ENCODE results near the gene TPST1.

TPST1 gene

DNA sequence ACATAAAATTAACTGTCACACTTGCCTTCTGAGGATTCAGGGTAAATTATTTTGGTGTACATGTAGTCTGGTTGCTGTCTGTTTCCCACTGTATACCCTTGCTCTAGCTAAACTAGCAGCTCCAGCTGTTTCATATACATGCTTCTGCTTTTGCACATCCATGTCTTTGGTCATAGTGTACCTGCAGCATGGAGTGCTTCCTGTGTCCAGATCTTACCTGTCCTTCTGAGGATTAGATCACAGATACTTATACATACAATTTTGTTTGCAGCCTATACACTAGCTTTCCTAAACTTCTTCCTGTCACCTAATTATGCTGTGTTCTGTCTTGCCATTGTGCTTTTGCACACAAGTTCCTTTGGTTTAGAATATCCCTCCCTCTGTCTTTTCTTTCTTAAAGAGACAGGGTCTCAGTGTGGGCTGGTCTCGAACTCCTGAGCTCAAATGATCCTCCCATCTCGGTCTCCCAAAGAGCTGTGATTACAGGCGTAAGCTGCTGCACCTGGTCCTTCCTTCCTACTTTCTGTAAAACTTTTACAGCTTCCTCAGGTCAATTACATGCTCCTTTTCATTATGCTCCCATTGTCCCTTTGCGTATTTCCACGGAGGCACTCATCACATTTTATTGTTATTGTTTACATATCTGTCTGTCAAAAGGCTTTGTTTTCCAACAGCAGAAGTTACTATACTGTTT, 33.8 kb downstream of the TPST1 start:
- no peak for DNase-seq (ENCODE audit: low spot score)

DNA sequence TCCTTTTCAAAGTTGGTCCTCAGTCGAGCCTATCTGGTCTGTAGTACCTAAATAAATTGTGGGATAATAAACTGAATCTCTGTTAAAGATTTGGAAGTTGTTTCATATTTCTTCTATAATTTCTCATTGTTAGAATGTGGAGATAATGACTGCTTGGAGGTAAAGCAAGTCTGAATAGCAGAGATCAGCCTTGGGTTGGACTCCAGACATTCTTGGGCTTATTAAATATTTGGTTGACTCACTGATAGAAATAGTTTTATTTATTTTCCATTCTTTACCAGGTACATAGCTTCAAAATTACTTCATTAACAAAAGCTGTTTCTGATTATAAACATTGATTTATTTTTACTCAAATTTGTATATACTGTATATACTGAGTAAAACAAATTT, 34.3 kb downstream of the TPST1 start:
- no peak for DNase-seq (ENCODE audit: low spot score)

DNA sequence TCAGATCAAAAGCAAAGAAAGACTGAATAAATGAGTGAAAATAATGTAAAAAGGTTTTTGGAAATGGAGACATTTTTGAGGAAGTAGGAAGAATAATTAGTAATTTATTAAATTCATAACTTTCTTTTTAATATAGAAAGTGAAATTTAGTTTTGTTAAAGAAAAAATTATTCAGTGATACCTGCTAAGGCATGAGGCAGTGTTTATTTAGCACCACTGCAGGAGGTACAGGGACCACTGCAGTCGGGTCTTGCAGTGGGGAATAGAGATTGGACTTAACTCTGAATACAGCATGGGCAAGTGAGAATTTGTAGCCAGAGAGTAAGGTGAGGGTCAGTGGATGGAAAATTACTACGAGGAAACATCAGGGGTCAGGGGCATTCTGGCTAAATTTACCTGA, 39.9 kb downstream of the TPST1 start:
- DNase-seq (ENCODE audit: low spot score) = no peak

GRCh38 chr7:66246554-66247171, 41.5 kb downstream of the TPST1 start:
- no peak for DNase-seq (ENCODE audit: low spot score)

GRCh38 chr7:66247380-66248078, 42.4 kb downstream of the TPST1 start:
- no peak for DNase-seq (ENCODE audit: low spot score)

DNA sequence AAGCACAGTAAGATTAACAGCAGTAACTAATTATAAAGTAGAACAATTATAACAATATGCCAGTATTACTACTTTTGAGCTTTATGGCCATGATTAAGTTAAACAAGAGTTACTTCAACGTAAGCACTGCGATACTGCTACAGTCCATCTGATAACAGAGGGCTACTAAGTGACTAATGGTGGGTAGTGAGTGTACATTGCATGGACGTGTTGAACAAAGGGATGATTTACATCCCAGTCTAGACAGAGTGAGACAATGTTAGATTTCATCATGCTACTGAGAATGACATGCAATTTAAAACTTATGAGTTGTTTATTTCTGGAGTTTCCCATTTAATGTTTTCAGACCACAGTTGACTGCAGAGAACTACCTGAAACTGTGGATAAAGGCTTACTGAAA, 45.6 kb downstream of the TPST1 start:
- no peak for DNase-seq (ENCODE audit: low spot score)

DNA sequence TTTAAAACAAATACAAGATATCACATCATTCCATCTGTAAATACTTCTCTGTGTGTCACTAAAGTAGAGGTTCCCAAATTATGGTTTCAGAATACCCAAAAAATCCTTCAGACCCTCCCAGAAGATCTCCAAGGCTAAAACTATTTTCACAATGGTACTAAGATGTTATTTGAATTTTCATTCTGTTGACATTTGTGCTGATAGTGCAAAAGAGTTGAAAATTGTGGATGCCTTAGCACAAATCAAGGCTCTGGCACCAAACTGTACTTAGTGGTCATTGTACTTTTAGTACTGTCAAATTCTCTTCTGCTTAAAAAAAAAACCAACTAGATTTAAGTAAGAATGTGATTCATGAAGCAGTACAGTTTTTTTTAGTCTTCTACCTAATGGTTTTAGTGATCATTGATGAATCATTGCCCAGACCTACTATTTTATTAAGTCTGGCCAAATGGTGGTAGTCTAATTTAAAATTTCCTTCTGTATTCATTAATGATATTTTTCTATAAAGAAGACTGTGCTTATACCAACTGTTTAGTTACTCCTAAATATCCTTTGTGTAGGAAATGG, 50.5 kb downstream of the TPST1 start:
- no peak for DNase-seq (ENCODE audit: low spot score)

DNA sequence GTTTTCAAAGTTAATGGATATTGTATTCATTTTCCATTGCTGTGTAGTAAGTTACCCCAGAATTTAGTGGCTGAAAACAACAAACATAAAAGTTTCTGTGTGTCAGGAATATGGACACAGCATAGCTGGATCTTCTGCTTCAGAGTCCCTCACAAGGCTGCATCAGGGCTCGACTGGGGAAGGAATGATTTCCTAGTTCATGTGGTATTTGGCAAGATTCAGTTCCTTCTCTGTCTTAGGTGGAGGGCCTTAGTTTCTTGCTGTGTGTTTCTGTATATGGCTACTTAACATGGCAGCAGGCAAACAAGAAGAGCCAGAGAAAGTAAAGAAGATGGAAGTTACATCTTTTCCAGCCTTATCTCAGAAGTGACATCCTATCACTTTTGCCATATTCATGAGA, 51.1 kb downstream of the TPST1 start:
- DNase-seq (ENCODE audit: low spot score) = no peak

DNA sequence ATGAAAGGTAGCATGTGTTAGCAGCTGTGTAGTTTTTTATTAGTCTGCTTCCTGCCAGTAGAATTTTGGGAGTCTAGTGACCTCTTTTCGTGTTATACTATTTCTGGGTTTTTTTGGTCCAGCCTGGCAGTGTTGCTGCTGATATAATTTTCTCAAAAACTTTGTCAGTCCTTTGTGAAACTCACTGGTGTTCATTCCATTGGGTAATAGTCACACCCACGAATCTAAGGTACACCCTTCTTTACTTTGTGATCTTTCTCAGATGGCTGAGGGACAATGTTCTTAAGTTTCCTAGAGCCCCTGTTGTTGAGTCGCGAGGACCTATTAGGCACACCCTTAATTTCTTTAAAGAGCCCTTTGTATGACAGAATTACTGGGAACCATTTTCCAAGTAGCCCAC, 52.3 kb downstream of the TPST1 start:
- no peak for DNase-seq (ENCODE audit: low spot score)

- no peak for DNase-seq (ENCODE audit: low spot score)
These were observed 53.3 kb downstream of the TPST1 start for GRCh38 chr7:66258409-66258808.

GRCh38 chr7:66261941-66262340, 56.8 kb downstream of the TPST1 start:
- DNase-seq (ENCODE audit: low spot score) = no peak

DNA sequence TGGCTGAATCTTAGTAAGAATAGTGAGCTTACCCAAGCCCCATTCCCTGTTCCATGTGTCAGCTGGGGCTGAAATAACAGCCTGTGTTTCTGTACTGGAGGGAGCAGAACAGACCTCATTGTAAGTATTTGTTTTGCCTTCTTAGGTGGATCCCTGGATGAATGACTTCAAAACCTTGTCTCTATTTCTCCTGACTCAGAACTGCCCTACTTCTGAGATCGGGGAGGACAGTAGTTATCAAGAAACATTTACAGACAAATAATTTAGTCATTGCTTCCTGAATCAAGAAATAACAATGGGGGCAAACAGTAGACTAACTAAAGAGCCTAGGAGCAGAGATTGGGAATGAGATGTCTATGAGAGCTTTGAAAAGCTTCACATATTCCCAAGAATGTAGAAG, 58.8 kb downstream of the TPST1 start:
- no peak for DNase-seq (ENCODE audit: low spot score)

GRCh38 chr7:66265566-66265965, 60.4 kb downstream of the TPST1 start:
- peak; percentile 62 for DNase-seq (ENCODE audit: low spot score)

GRCh38 chr7:66267249-66267648, 62.1 kb downstream of the TPST1 start:
- no peak for DNase-seq (ENCODE audit: low spot score)

GRCh38 chr7:66269978-66270377, 64.8 kb downstream of the TPST1 start:
- DNase-seq (ENCODE audit: low spot score) = no peak

DNA sequence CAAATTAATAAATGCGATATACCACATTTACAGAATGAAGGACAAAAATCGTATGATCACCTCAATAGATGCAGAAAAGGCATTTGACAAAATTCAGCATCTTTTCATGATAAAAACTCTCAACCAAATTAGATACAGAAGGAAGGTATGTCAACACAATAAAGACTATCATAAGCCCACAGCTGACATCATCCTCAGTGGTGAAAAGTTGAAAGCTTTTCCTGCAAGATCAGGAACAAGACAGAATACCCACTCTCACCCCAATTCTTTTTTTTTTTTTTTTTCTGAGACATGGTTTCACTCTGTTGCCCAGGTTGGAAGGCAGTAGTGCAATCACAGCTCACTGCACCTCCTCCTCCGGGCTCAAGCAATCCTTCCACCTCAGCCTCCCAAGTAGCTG, 67.2 kb downstream of the TPST1 start:
- no peak for DNase-seq (ENCODE audit: low spot score)

- no peak for DNase-seq (ENCODE audit: low spot score)
These were observed 71.2 kb downstream of the TPST1 start for GRCh38 chr7:66276363-66276762.

DNA sequence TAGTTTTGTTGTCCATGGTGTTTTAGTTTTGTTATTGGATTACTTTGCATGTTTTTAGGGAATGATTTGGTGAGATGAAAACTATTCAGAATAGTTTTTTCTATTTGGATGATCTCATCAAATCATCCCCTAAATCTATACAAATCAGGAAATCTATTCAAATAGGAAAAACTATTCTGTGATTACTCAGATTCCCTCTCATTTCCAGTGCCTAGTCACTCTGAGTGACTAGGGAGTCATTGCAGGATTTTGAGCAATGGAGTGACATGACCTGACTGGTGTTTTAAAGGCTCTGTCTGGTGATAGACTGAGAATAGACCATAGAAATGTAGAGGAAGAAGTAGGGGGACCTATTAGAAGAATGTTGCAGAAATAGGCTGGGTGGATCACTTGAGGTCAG, 72.4 kb downstream of the TPST1 start:
- no peak for DNase-seq (ENCODE audit: low spot score)

DNA sequence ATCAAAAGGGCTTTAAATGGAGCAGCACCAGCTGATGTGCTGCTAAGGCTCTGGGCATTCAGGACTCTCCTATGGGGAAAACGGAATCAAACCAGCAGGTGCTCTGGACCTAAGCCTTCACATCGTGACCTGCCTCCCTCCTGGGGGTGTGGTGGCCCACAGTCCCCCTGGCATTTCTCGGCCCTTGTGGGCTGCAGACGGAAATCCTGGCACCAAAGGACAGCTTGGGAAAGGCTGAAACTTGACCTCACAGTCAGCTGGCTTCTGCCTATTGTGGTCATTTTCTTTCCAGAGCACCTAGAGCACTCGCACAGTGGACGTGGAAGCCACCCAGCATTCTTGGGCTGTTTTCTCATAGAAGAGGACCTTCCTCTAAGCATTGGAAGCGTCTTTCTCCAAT, 74.8 kb downstream of the TPST1 start:
- DNase-seq (ENCODE audit: low spot score) = no peak

DNA sequence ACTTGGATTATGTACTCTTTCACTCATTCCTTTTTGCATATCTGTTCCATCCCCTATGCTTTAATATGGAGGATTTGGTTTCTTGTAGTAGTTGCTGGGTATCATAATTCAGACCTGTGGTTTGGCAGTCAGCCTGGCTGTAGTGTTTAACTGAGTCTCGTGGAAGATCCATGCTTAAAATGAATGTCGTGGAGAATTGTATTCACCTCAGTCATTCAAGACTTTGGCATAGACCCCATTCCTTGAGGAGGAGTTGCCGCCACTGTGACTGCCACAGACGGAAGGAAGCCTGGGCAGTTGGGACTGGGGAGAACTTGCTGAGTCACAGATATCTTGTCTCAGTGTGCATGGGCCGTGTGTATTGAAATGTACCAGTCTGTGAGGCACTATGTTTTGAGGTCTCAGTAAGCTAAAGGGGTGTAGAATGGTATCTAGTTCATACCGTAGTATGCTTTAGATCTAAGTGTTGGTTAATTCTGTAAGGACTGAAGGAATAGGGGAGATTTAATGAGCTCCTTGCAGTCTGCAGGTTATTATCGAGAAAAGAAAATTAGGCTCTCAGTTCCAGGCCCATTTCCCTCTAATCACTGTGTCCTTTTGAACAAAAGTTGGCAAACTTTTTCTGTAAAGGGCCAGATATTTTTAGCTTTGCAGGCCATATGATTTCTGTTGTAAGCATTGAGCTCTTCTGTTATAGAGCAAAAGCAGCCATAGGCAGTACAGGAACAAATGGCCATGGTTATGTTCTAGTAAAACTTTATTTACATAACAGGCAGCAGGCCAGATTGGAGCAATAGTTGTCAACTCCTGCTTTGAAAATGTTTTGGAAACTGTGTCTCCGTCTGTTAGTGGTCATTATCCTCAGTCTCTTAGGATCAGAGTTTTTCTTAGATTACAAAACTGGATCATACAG, 76.8 kb downstream of the TPST1 start:
- DNase-seq (ENCODE audit: low spot score) = no peak

GRCh38 chr7:66282591-66282935, 77.4 kb downstream of the TPST1 start:
- no peak for DNase-seq (ENCODE audit: low spot score)

Measured in SW480 (cell line).